Muscle of arm (tissue), 12 donors: ENCODE measurements around the gene ACKR2. TPM values are rescaled to one million over a fixed set of nuclear protein-coding genes. Genes with fewer than 3 reads are reported as not detected.

ENCODE experiments used
- polyA plus RNA-seq, 12 donors: library from polyadenylated mRNA; unstranded; fragments of 120-200 nt; gene quantifications; one replicate each; pipeline ENCODE4 v1.2.1, GENCODE V29; 2013; ENCODE audit not compliant: insufficient read length in 12 of 12

Gene ACKR2
- polyA plus RNA-seq, 12 donors = 0.23 to 2.4 (median 0.46) TPM; not detected in 2

Other genes starting within 250 kb of the ACKR2 start
- 10 to 100 TPM in 11 of 12 donors, not detected in 1; 19.8 to 29.5 (median 26.5) TPM for gene SEC22C, start 227.5 kb upstream of the ACKR2 start, polyA plus RNA-seq
- 10 to 100 TPM in 11 of 12 donors, not detected in 1; 10.5 to 19.0 (median 12.5) TPM for gene SS18L2, start 218.6 kb upstream of the ACKR2 start, polyA plus RNA-seq
- 100 to 1,000 TPM in 7 of 12 donors, 10 to 100 TPM in 5; 48.5 to 369 (median 110) TPM for gene NKTR, start 208.8 kb upstream of the ACKR2 start, polyA plus RNA-seq
- gene ZBTB47, start 155.7 kb upstream of the ACKR2 start, polyA plus RNA-seq = 10 to 100 TPM in 11 of 12 donors, not detected in 1; 22.0 to 42.6 (median 27.2) TPM
- 100 to 1,000 TPM in 6 of 12 donors, 10 to 100 TPM in 5, not detected in 1; 35.7 to 198 (median 112) TPM for gene KLHL40, start 123.9 kb upstream of the ACKR2 start, polyA plus RNA-seq
- 10 to 100 TPM in 10 of 12 donors, not detected in 2; 19.8 to 84.2 (median 57.7) TPM for gene HHATL, start 106.6 kb upstream of the ACKR2 start, polyA plus RNA-seq
- gene CCDC13, start 36.2 kb upstream of the ACKR2 start, polyA plus RNA-seq = under 1 TPM in 10 of 12 donors, not detected in 2; 0.18 to 0.98 (median 0.33) TPM
- 100 to 1,000 TPM in 1 of 12 donors, 10 to 100 TPM in 10, not detected in 1; 63.4 to 101 (median 92.9) TPM for gene HIGD1A, start 5.0 kb upstream of the ACKR2 start, polyA plus RNA-seq
- under 1 TPM in 9 of 12 donors, not detected in 3; 0.04 to 0.30 (median 0.10) TPM for gene CYP8B1, start 66.4 kb downstream of the ACKR2 start, polyA plus RNA-seq
- gene ZNF662, start 96.7 kb downstream of the ACKR2 start, polyA plus RNA-seq = 10 to 100 TPM in 11 of 12 donors, not detected in 1; 11.1 to 29.7 (median 18.0) TPM
- gene GASK1A, start 169.9 kb downstream of the ACKR2 start, polyA plus RNA-seq = 10 to 100 TPM in 1 of 12 donors, 1 to 10 TPM in 10, not detected in 1; 4.1 to 10.6 (median 5.1) TPM